Smooth muscle cell (in vitro differentiated cells): ENCODE data around the gene SMO. TPM values are rescaled to one million over a fixed set of nuclear protein-coding genes. Genes with fewer than 3 reads are reported as not detected.

Experiments
- DNase-seq: peaks from one replicate; lab custom pipeline; 2025; ENCODE audit not compliant: unreplicated experiment; lab: John Stamatoyannopoulos, UW
- H2AFZ ChIP-seq: fragments of 200-600 bp; sonication (generic); 2 replicates; pipeline ENCODE4 v1.6.0; 2016; ENCODE audit warnings: antibody characterized with exemption, low read depth, mild to moderate bottlenecking
- H3F3A ChIP-seq: fragments of 200-600 bp; sonication (generic); 2 replicates; pipeline ENCODE4 v1.6.0; 2017; ENCODE audit warnings: antibody characterized with exemption, low read depth
- H3K27ac ChIP-seq: fragments of 200-600 bp; sonication (generic); 2 replicates; pipeline ENCODE4 v1.5.1; 2016; ENCODE audit warnings: low read depth, mild to moderate bottlenecking
- H3K27me3 ChIP-seq: fragments of 200-600 bp; sonication (generic); 2 replicates; pipeline ENCODE4 v1.6.1; 2016; ENCODE audit warnings: low read depth, mild to moderate bottlenecking
- H3K36me3 ChIP-seq: fragments of 200-600 bp; sonication (generic); 2 replicates; pipeline ENCODE4 v1.5.1; 2016; ENCODE audit warnings: low read depth
- H3K4me1 ChIP-seq: fragments of 200-600 bp; sonication (generic); 2 replicates; pipeline ENCODE4 v1.5.1; 2016; ENCODE audit warnings: low read depth
- H3K4me2 ChIP-seq: fragments of 200-600 bp; sonication (generic); 2 replicates; pipeline ENCODE4 v1.6.0; 2016; ENCODE audit warnings: mild to moderate bottlenecking
- H3K4me3 ChIP-seq: fragments of 200-600 bp; sonication (generic); 2 replicates; pipeline ENCODE4 v1.5.1; 2016; ENCODE audit warnings: mild to moderate bottlenecking
- H3K79me2 ChIP-seq: fragments of 200-600 bp; sonication (generic); 2 replicates; pipeline ENCODE4 v1.6.0; 2016; ENCODE audit warnings: low read depth, mild to moderate bottlenecking
- H3K9ac ChIP-seq: fragments of 200-600 bp; sonication (generic); 2 replicates; pipeline ENCODE4 v1.6.0; 2016; ENCODE audit warnings: low read depth
- H3K9me3 ChIP-seq: fragments of 200-600 bp; sonication (generic); replicated peaks from 2 replicates; pipeline ENCODE4 v1.5.1; 2016; ENCODE audit warnings: low read depth
- H4K20me1 ChIP-seq: fragments of 200-600 bp; sonication (generic); 2 replicates; pipeline ENCODE4 v1.6.0; 2016; ENCODE audit warnings: low read depth
- WGBS: methylation state at CpG from one replicate; pipeline ENCODE4 v1.1.7; 2016; ENCODE audit warnings: low lambda C conversion rate; 5-methylcytosine and 5-hydroxymethylcytosine counted together
- polyA plus RNA-seq: library from polyadenylated mRNA; unstranded; fragments of >200 nt; fragmentation: Nextera tagmentation; extraction: Ambion mirVana; gene quantifications from 2 replicates; pipeline ENCODE4 v1.2.1, GENCODE V29; 2016
- total RNA-seq: library from RNA; depleted of rRNA; stranded (reverse); fragments of >200 nt; gene quantifications from 2 replicates; pipeline ENCODE4 v1.2.3, GENCODE V29; 2014
- TF ChIP-seq, protein P1 (sequence below): fragments of 200-600 bp; sonication (generic); IDR thresholded peaks from 2 replicates; pipeline ENCODE4 v1.5.1; 2017; ENCODE audit warnings: borderline replicate concordance, mild to moderate bottlenecking, antibody characterized with exemption; ENCODE audit not compliant: insufficient read depth, poor library complexity, severe bottlenecking

Gene SMO
- total and polyA plus RNA-seq, 2 experiments from 2014 or later: 23.6 to 25.8 TPM

DNA sequence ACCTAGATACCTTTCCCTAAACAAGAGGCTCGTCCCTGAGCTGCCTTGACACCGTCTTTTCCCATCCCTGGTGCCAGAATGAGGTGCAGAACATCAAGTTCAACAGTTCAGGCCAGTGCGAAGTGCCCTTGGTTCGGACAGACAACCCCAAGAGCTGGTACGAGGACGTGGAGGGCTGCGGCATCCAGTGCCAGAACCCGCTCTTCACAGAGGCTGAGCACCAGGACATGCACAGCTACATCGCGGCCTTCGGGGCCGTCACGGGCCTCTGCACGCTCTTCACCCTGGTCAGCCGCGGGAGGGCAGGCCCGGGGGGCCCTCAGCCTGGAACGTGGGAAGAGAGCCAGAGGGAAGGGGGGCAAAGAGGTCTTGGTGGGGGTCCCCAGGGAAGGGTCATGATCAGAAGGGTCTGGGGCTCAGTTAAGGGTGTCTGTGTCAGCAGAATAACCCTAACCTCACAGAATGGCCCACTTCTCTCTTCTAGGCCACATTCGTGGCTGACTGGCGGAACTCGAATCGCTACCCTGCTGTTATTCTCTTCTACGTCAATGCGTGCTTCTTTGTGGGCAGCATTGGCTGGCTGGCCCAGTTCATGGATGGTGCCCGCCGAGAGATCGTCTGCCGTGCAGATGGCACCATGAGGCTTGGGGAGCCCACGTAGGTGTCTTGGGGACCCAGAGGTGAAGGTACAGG lies 16.8 kb downstream of the SMO start:
- Histone ChIP-seq H3K27ac (no peak overlapping the region), H2AFZ (no peak overlapping the region), H3K9me3 (no peaks in the 10 kb centered on the region), H3K27me3 (no peaks in the 10 kb centered on the region), H3K79me2 (no peaks in the 10 kb centered on the region), H3F3A (no peaks in the 10 kb centered on the region), H3K36me3 (no peaks in the 10 kb centered on the region), H3K4me2 (no peak overlapping the region), H3K4me1 (no peaks in the 10 kb centered on the region), H4K20me1 (peaks cover 31% of the 10 kb centered on the region), H3K4me3 (no peak overlapping the region), H3K9ac (no peak overlapping the region)
- 96% methylated on average over 29 of the region's 29 CpGs for WGBS
- DNase-seq: no peak
- TF ChIP-seq, protein P1, sequence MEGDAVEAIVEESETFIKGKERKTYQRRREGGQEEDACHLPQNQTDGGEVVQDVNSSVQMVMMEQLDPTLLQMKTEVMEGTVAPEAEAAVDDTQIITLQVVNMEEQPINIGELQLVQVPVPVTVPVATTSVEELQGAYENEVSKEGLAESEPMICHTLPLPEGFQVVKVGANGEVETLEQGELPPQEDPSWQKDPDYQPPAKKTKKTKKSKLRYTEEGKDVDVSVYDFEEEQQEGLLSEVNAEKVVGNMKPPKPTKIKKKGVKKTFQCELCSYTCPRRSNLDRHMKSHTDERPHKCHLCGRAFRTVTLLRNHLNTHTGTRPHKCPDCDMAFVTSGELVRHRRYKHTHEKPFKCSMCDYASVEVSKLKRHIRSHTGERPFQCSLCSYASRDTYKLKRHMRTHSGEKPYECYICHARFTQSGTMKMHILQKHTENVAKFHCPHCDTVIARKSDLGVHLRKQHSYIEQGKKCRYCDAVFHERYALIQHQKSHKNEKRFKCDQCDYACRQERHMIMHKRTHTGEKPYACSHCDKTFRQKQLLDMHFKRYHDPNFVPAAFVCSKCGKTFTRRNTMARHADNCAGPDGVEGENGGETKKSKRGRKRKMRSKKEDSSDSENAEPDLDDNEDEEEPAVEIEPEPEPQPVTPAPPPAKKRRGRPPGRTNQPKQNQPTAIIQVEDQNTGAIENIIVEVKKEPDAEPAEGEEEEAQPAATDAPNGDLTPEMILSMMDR: no peak

DNA sequence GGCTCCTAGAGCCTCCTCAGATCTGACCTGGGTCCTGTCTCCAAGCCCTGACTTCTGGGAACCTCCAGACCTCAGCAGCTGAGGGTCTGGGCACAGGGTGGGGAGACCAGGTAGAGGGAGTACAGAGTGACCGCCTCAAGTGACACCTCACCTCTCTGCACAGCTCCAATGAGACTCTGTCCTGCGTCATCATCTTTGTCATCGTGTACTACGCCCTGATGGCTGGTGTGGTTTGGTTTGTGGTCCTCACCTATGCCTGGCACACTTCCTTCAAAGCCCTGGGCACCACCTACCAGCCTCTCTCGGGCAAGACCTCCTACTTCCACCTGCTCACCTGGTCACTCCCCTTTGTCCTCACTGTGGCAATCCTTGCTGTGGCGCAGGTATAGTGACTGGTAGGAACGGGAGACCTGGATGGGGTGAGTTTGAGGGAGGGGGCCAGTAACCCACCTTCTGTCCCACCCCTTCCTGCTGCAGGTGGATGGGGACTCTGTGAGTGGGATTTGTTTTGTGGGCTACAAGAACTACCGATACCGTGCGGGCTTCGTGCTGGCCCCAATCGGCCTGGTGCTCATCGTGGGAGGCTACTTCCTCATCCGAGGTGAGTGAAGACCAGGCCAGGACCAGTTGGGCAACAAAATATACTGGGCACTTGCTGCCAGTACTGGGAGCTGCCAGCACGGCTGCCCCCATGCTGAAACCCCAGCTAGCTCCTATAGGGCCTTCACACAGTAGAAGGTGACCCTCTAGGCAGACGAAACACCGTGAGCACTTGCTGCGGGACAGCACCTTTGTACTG lies 17.8 kb downstream of the SMO start:
- Histone ChIP-seq H3K4me1 (no peaks in the 10 kb centered on the region), H3K4me3 (no peak overlapping the region), H3K9ac (no peak overlapping the region), H3K79me2 (no peaks in the 10 kb centered on the region), H3K36me3 (no peaks in the 10 kb centered on the region), H3K9me3 (no peaks in the 10 kb centered on the region), H2AFZ (no peak overlapping the region), H3K27me3 (no peaks in the 10 kb centered on the region), H3F3A (no peaks in the 10 kb centered on the region), H4K20me1 (peaks cover 30% of the 10 kb centered on the region), H3K27ac (no peak overlapping the region), H3K4me2 (no peak overlapping the region)
- TF ChIP-seq, protein P1: no peak
- WGBS: 98% methylated on average over 18 of the region's 18 CpGs
- no peak for DNase-seq

DNA sequence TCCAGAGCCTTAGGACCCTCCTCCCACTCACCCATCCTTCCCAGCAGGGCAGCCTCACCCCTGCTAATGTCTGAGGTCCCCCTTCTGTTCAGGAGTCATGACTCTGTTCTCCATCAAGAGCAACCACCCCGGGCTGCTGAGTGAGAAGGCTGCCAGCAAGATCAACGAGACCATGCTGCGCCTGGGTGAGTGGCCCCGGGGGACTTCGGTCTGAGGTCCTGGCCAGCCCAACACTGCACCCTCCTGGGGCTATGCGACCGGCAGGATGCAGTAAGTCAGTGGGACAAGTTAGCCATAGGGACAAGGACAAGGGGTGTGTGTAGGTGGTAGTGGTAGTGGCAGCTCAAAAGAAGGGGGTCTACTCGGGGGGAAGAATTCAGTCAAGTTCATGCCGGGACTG lies 20.2 kb downstream of the SMO start:
- TF ChIP-seq, protein P1: no peak

More for the DNA sequence above, 20.2 kb downstream of the SMO start:
- peaks cover 6% of the 10 kb centered on the region for H4K20me1 ChIP-seq
- no peaks in the 10 kb centered on the region for H3K36me3 ChIP-seq
- no peak overlapping the region for H3K9ac ChIP-seq
- H3K9me3 ChIP-seq: no peaks in the 10 kb centered on the region
- no peak for DNase-seq
- no peak overlapping the region for H3K4me3 ChIP-seq
- H3K27me3 ChIP-seq: no peaks in the 10 kb centered on the region
- H3K27ac ChIP-seq: no peak overlapping the region
- no peak overlapping the region for H3K4me2 ChIP-seq
- WGBS: 95% methylated on average over 9 of the region's 9 CpGs
- H3K79me2 ChIP-seq: no peaks in the 10 kb centered on the region
- H3K4me1 ChIP-seq: no peaks in the 10 kb centered on the region
- no peak overlapping the region for H2AFZ ChIP-seq
- no peaks in the 10 kb centered on the region for H3F3A ChIP-seq
